Tibial nerve (tissue), 4 donors: Measurements from ENCODE around the gene ROCK2.

Source experiments
- EP300 ChIP-seq, 2 donors: sonication (generic); formaldehyde crosslinking; IDR thresholded peaks; one replicate each; pipeline ENCODE4 v1.6.1; 2017; ENCODE audit warnings: antibody characterized with exemption in 2 of 2, mild to moderate bottlenecking in 1 of 2
- POLR2A ChIP-seq, 2 donors: fragments of 450-650 bp; IDR thresholded peaks; one replicate each; pipeline ENCODE4 v1.6.1; 2017; ENCODE audit warnings: antibody characterized with exemption in 2 of 2, mild to moderate bottlenecking in 2 of 2, moderate library complexity in 2 of 2
- TF ChIP-seq, protein P1 (sequence below), 5 experiments: fragments of 200-600 bp in 3 of 5; fragments of 450-650 bp in 2 of 5; sonication (generic) in 3 of 5; IDR thresholded peaks; one replicate each; pipeline ENCODE4 v1.5.1; 2016 to 2019; ENCODE audit warnings: antibody characterized with exemption in 5 of 5, mild to moderate bottlenecking in 3 of 5, moderate library complexity in 2 of 5

DNA sequence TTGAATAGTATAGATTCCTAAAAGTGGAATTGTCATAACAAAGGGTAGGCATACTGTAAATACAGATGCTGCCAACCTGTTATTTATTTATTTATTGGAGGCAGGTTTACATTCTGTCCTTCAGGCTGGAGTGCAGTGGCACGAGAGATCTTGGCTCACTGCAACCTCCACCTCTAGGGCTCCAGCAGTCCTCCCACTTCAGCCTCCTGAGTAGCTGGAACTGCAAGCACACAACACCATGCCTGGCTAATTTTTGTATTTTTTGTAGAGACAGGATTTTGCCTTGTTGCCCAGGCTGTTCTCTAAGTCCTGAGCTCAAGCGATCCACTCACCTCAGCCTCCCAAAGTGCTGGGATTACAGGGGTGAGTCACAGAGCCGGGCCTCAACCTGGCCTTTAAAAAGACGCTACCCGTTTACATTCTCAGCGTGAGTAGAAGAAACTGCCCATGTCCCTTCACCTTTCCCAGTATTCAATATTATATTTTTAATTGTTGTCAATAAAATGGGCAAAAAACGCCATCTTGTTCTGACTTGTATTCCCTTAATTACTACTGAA is 3.0 kb upstream of the ROCK2 start:
- TF ChIP-seq, protein P1, sequence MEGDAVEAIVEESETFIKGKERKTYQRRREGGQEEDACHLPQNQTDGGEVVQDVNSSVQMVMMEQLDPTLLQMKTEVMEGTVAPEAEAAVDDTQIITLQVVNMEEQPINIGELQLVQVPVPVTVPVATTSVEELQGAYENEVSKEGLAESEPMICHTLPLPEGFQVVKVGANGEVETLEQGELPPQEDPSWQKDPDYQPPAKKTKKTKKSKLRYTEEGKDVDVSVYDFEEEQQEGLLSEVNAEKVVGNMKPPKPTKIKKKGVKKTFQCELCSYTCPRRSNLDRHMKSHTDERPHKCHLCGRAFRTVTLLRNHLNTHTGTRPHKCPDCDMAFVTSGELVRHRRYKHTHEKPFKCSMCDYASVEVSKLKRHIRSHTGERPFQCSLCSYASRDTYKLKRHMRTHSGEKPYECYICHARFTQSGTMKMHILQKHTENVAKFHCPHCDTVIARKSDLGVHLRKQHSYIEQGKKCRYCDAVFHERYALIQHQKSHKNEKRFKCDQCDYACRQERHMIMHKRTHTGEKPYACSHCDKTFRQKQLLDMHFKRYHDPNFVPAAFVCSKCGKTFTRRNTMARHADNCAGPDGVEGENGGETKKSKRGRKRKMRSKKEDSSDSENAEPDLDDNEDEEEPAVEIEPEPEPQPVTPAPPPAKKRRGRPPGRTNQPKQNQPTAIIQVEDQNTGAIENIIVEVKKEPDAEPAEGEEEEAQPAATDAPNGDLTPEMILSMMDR (IDR thresholded peaks at IDR 0.05) = no peak
- TF ChIP-seq EP300 (IDR thresholded peaks at IDR 0.05) (no peak), POLR2A (IDR thresholded peaks at IDR 0.05) (no peak)
